HG03108 (cell line): Measurements from ENCODE around the gene PGAP2.
"Not testable (repeated sequence)": the region's sequence is repeated elsewhere in the genome, so short reads cannot be mapped to it uniquely, and the experiment has no call there.

Experiments used
- ATAC-seq: cut with Tn5 transposase; IDR thresholded peaks from one replicate; pipeline ENCODE4 v1.9.1; 2021; ENCODE audit warnings: moderate library complexity; ENCODE audit not compliant: unreplicated experiment

The PGAP2 gene

DNA sequence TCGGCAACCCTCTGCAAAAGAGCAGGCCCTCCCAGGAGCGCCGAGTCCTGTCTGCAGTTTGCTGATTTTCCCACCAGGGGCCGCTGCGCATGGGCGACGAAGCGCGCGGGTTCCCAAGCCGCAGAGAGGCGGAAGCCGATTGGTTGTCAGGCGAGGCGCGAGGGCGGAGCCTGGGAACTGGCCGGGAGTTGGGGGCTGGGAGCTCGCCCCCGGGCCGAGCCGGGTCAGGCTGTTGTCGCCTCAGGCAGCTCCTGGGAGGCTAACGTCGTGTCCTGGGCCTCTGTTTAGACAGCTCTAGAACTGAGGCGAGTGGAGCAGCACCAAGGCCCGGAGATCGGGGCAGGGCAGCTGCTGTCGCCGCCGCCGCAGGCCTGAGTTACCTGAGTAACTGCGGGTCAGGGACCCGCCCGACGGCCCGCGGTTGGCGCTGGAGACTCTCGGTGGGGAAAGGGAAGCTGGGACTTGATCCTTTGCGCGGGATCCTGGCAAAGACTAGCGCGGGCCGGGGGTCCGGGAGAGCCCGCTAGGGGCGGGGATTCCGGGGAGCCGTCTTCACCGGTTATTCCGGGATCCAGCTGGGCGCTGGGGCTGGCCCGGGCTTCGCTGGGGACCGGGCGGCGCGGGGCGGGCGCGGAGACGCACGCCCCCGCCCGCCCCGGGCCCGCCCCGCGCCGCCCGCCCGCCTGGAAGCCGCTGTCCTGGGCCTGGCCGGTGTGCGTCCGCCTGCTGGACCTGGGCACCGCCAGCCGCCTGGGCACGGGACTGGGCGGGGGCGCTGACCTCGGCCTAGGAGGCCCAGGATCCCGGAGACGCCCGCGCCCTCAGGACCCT lies 46.8 kb downstream of the PGAP2 start, which contains the start of gene STIM1:
Gene STIM1, plus strand, starts transcription at position 688 of the 831 bp plus-strand sequence. CDS start 607 bp downstream, outside the sequence.
- peak; percentile 38 for ATAC-seq

DNA sequence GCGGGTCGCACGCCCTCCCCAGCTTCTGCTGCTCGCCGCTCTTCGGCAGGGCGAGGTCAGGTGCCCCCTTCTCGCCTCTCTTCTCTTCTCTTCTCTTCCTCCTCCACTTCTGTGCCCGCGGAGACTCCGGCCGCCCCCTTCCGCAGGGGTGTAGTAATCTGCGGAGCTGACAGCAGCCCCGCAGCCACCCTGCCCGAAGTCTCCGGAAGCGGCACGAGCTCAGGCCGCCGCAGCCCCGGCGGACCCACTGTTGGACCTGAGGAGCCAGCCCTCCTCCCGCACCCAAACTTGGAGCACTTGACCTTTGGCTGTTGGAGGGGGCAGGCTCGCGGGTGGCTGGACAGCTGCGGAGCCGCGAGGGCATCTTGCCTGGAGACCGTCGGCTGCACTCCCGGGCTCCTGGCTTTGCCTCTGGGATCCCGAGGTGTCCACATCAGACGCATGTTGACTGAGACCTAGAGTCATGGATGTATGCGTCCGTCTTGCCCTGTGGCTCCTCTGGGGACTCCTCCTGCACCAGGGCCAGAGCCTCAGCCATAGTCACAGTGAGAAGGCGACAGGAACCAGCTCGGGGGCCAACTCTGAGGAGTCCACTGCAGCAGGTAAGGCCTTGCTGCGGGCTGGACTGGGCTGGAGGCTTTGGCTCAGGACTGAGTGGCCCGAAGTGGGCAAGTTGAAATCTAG lies 47.6 kb downstream of the PGAP2 start:
- ATAC-seq = peak; percentile 15

- ATAC-seq = no peak
Measured at GRCh38 chr11:3856856-3857553, 48.6 kb downstream of the PGAP2 start.

DNA sequence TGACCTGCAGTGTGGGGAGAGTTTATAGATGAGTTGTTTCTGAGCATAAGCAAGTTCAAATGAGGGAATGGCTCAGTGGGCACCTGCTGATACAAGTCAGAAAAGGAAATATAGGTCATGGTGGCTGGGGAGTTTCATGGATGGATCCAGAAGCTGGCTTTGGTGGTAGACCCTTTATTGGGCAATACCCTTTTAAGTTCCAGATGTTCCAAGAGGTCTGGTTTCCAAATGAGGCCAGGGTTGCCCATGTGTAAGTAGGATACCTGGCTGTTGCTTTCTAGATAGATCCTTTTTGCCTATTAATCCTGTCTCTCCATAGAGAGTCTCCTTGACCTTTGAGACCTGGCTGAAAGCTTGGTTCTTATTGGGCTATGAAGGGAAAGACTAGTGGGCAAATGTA lies 49.3 kb downstream of the PGAP2 start:
- ATAC-seq = no peak

- peak; percentile 33 for ATAC-seq
Measured at GRCh38 chr11:3859373-3859881, 51.1 kb downstream of the PGAP2 start.

DNA sequence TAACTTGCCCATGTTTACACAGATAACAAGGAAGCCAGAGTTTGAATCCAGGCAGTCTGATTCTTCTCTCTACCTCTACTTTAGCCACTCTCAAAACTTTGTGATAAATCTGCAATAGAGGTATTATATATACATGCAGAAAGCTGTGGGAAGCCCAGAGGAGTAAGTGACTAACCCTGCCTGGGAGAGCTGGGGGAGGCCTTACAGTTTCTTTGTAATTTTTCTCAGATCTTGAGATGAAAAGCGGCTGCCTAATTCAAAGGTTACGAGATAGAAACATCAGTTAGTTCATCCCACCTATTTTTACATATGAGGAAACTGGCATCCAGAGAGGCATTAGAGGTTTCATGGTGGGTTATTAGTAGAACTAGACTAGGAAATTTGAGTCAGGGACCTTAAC lies 52.0 kb downstream of the PGAP2 start:
- ATAC-seq = no peak

GRCh38 chr11:3860898-3861393 lies 52.6 kb downstream of the PGAP2 start:
- ATAC-seq = not testable (repeated sequence)

GRCh38 chr11:3861683-3862082 lies 53.3 kb downstream of the PGAP2 start:
- ATAC-seq = no peak

GRCh38 chr11:3865388-3866193 lies 57.2 kb downstream of the PGAP2 start:
- no peak for ATAC-seq

GRCh38 chr11:3866206-3866605 lies 57.8 kb downstream of the PGAP2 start:
- no peak for ATAC-seq

- ATAC-seq = no peak
Measured at GRCh38 chr11:3866836-3867208, 58.5 kb downstream of the PGAP2 start.

DNA sequence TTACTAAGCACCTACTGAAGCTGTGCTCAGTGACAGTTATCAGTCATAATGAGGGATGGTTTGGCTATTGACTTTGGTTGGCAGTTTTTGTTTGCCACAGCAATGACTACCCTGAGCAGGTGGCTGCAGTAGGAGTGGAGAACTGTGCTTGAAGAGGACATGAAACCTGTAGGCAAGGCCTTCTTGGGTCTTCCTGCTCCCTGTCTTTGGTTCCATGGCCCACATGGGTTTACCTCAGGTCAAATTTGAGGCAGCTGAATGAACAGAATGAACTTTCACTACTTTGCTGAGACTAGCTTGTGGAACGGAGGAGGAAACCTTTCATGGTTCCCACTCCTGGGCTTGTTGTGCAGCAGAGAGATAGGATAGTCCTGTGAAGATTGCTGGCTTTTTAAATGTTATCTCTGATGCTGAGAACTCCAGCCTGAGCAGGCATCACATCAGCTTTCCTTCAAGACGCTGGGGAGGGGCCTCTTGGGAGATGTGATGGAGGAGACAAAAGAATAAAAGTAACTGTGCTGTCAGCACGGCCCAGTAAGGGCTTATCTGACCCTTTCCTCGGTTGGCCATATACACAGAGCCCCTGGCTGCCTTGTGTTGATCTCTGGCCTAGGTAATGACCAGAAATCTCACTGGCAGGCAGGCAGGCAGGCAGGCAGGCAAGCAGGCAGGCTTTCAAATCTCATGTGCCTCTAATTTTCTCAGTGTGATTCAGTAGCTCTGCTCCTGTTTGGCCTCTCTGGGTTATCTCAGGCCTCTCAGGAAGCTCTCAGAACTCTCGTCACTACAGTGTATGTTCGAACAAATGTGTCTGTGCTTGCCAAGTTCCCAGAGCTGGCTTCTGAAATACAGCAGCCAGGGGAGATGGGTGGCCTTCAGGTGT lies 59.1 kb downstream of the PGAP2 start:
- peak; percentile 57 for ATAC-seq

GRCh38 chr11:3873712-3874349 lies 65.5 kb downstream of the PGAP2 start:
- ATAC-seq = no peak
